ENCODE results near the gene EPB41L5. TPM values are rescaled to one million over a fixed set of nuclear protein-coding genes. Genes with fewer than 3 reads are reported as not detected.

The EPB41L5 gene
- total and polyA plus RNA-seq, 10 of the 15 experiments (the other 5 are each of a cell fraction or from before 2014, with no cell fraction given), result 2.1 to 20.4 (median 8.2) TPM

GRCh38 chr2:119982506-119982905 lies 30.4 kb upstream of the EPB41L5 start:
- Histone ChIP-seq H3K4me3 (no peak overlapping the region), H3K36me3 (ENCODE audit: control insufficient read depth in 2 of 2, insufficient read depth in 2 of 2, low read length in 1 of 2) (no peaks in the 10 kb centered on the region), H3K9ac (ENCODE audit: control insufficient read depth, insufficient read depth, low read length) (no peak overlapping the region), H2AFZ (ENCODE audit: control insufficient read depth, low read depth, low read length) (no peak overlapping the region), H3K79me2 (ENCODE audit: control insufficient read depth, insufficient read depth, low read length) (no peaks in the 10 kb centered on the region), H3K27ac (ENCODE audit: control insufficient read depth, insufficient read depth) (no peak overlapping the region), H3K4me1 (ENCODE audit: control insufficient read depth, insufficient read depth, low read length) (no peaks in the 10 kb centered on the region), H3K9me3 (replicated peaks; ENCODE audit: control insufficient read depth, insufficient read depth, low read length) (no peaks in the 10 kb centered on the region), H4K20me1 (ENCODE audit: control insufficient read depth, insufficient read depth) (no peaks in the 10 kb centered on the region), H3K27me3 (replicated peaks in 1 of 2; ENCODE audit: control insufficient read depth in 2 of 2, insufficient read depth in 2 of 2, low read length in 1 of 2) (no peaks in the 10 kb centered on the region), H3K4me2 (ENCODE audit: control insufficient read depth, insufficient read depth) (no peak overlapping the region)
- ChIA-PET RAD21 (ENCODE audit: unreplicated experiment) (interaction anchor here (1.0 kb wide), 1 partner anchor 223 kb away, joined by 4 read pairs; the partner anchor contains the start of gene PTPN4), POLR2A (interaction anchor here (0.9 kb wide), 1 partner anchor 9 kb away, joined by 3 read pairs; no protein-coding TSS in a partner anchor), SMC1A (ENCODE audit: uncharacterized antibody, unreplicated experiment) (interaction anchor here (0.8 to 1.5 kb wide), 3 partner anchors 11 to 192 kb away, joined by 3 to 4 read pairs (median 3); no protein-coding TSS in a partner anchor), CTCF (interaction anchor here (1.3 to 1.9 kb wide), 2 partner anchors 39 to 192 kb away, joined by 3 to 8 read pairs; no protein-coding TSS in a partner anchor)
- intact Hi-C loops (cut with micrococcal nuclease; ENCODE audit: unreplicated experiment), result no loop called here
- TF ChIP-seq BACH1 (IDR thresholded peaks at IDR 0.05; ENCODE audit: borderline replicate concordance) (no peak), SREBF2 (IDR thresholded peaks at IDR 0.05; ENCODE audit: low read length) (no peak), DPF2 (IDR thresholded peaks at IDR 0.05) (no peak), RELA (IDR thresholded peaks at IDR 0.05; ENCODE audit: borderline replicate concordance, partially characterized antibody) (no peak), MLLT1 (IDR thresholded peaks at IDR 0.05) (no peak), IKZF1 (conservative IDR thresholded peaks at IDR 0.05) (no peak), ZNF384 (IDR thresholded peaks at IDR 0.05; ENCODE audit: borderline replicate concordance, low read depth, low read length) (no peak), NBN (IDR thresholded peaks at IDR 0.05) (no peak), POU2F2 (IDR thresholded peaks at IDR 0.05; ENCODE audit: borderline replicate concordance, low read depth, low read length) (no peak)
- DNase-seq (ENCODE audit: low read depth, low spot score) (no peak), FAIRE-seq (no peak), ATAC-seq (no peak)
- no TSS peak for BruUV-seq (replicated peaks)
- in situ Hi-C loops (cut with MboI), result no loop called here
- WGBS (ENCODE audit: insufficient coverage, insufficient replicate concordance, low lambda C conversion rate, missing lambda C conversion rate), result 73% methylated on average over 2 of the region's 2 CpGs

Measured in GM12878 (cell line).